ENCODE data around the gene XIRP2. TPM values are rescaled to one million over a fixed set of nuclear protein-coding genes. Genes with fewer than 3 reads are reported as not detected.

XIRP2 gene
- total and polyA plus RNA-seq, 2 of the 4 experiments (the other 2 are of a cell fraction) = 0.05 to 0.18 TPM

- no CpG with 5 or more reads among the region's 1 CpG for WGBS, 2 experiments (ENCODE audit: extremely low coverage in 2 of 2, insufficient read length in 1 of 2)
- H3K23ac ChIP-seq (ENCODE audit: low read depth, low read length) = 0 out of 2 replicates have a peak overlapping the region, but pooled peaks have one; percentile 64
- H3K4me1 ChIP-seq (ENCODE audit: control insufficient read depth, insufficient read depth, low read length) = no peaks in the 10 kb centered on the region; the same call in 1 of the 2 replicates
- no peak overlapping the region for H4K91ac ChIP-seq (ENCODE audit: insufficient read depth, low read depth, low read length)
- H2BK120ac ChIP-seq (ENCODE audit: low read depth, low read length) = peak overlapping the region; percentile 51; the same call in 1 of the 2 replicates
- ChIA-PET CTCF (interaction anchor here (0.5 to 1.1 kb wide), 3 partner anchors 14 to 342 kb away, joined by 3 to 5 read pairs (median 3); no protein-coding TSS in a partner anchor), POLR2A (ENCODE audit: unreplicated experiment) (no interaction called here)
- peak overlapping the region; percentile 46; the same call in 1 of the 2 replicates for H3K56ac ChIP-seq (ENCODE audit: extremely low read depth, insufficient read depth, low read length)
- intact Hi-C loops (cut with micrococcal nuclease) = no loop called here
- H2AFZ ChIP-seq (replicated peaks; ENCODE audit: low read length, poor library complexity) = no peak overlapping the region
- H3K79me1 ChIP-seq (ENCODE audit: low read depth in 1 of 2, low read length in 2 of 2) = no peaks in the 10 kb centered on the region
- peak; percentile 77 for ATAC-seq (ENCODE audit: low read depth)
- no peak overlapping the region for H3K4me3 ChIP-seq (ENCODE audit: insufficient read depth, low read depth, low read length)
- H2BK20ac ChIP-seq (ENCODE audit: low read depth, low read length) = 0 out of 2 replicates have a peak overlapping the region, but pooled peaks have one; percentile 39
- peak overlapping the region; percentile 73; the same call in 1 of the 2 replicates for H3K27ac ChIP-seq (ENCODE audit: insufficient read depth, low read length)
- H3K14ac ChIP-seq (replicated peaks; ENCODE audit: low read depth, low read length) = no peak overlapping the region
- H3K4ac ChIP-seq (ENCODE audit: low read depth, low read length) = peak overlapping the region; percentile 41; the same call in 1 of the 2 replicates
- peak overlapping the region; percentile 54; the same call in 1 of the 2 replicates for H3K4me2 ChIP-seq (ENCODE audit: low read depth, low read length)
- H3K9ac ChIP-seq (ENCODE audit: low read depth, low read length) = no peak overlapping the region
- no peak overlapping the region for H2BK15ac ChIP-seq (ENCODE audit: low read depth, low read length)
- no peaks in the 10 kb centered on the region for H3K36me3 ChIP-seq (ENCODE audit: control insufficient read depth, insufficient read depth, low read length)
- H4K20me1 ChIP-seq (ENCODE audit: insufficient read depth, low read length) = no peaks in the 10 kb centered on the region
- BruUV-seq (replicated peaks) = no TSS peak
- H4K8ac ChIP-seq (ENCODE audit: low read depth in 2 of 2, low read length in 2 of 2) = peak overlapping the region in 1 of 2 experiments; percentile 81; a peak in 2 of 4 replicates
- H3K9me3 ChIP-seq (ENCODE audit: control insufficient read depth, insufficient read depth, low read length) = no peaks in the 10 kb centered on the region
- DNase-seq = peak; percentile 76
- H3K18ac ChIP-seq (ENCODE audit: low read depth, low read length) = peak overlapping the region; percentile 12; the same call in 1 of the 2 replicates
- in situ Hi-C loops (cut with MboI; ENCODE audit: low sequenced_read_pairs) = no loop called here
- no peaks in the 10 kb centered on the region for H3K27me3 ChIP-seq (ENCODE audit: control insufficient read depth, insufficient read depth, low read length)
- peak overlapping the region; percentile 92 for H2BK5ac ChIP-seq (ENCODE audit: low read depth, low read length, poor library complexity, severe bottlenecking)
- dilution Hi-C loops (cut with HindIII; ENCODE audit: low sequenced_read_pairs, unreplicated experiment) = no loop called here
- peak overlapping the region; percentile 29; the same call in 1 of the 2 replicates for H4K5ac ChIP-seq (ENCODE audit: low read depth, low read length)
- no peak for TF ChIP-seq RAD21 (IDR thresholded peaks at IDR 0.05; ENCODE audit: low read length)
- no peak for TF ChIP-seq POLR2A (IDR thresholded peaks at IDR 0.05; ENCODE audit: low read depth, low read length)
- TF ChIP-seq CTCF (conservative IDR thresholded peaks at IDR 0.05; ENCODE audit: low read depth, low read length) = no peak
- no peak for TF ChIP-seq NFE2L2 (IDR thresholded peaks at IDR 0.05; ENCODE audit: low read depth, low read length)
- TF ChIP-seq RCOR1 (IDR thresholded peaks at IDR 0.05; ENCODE audit: insufficient replicate concordance, low read length) = no peak
- TF ChIP-seq, protein P1, sequence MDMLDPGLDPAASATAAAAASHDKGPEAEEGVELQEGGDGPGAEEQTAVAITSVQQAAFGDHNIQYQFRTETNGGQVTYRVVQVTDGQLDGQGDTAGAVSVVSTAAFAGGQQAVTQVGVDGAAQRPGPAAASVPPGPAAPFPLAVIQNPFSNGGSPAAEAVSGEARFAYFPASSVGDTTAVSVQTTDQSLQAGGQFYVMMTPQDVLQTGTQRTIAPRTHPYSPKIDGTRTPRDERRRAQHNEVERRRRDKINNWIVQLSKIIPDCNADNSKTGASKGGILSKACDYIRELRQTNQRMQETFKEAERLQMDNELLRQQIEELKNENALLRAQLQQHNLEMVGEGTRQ (IDR thresholded peaks at IDR 0.05; ENCODE audit: low read depth, low read length) = no peak
- no peak overlapping the region for H2AK9ac ChIP-seq (replicated peaks; ENCODE audit: low read depth, low read length, poor library complexity)
- no peaks in the 10 kb centered on the region for H3K9me1 ChIP-seq (ENCODE audit: insufficient read depth, low read length)
- H2AK5ac ChIP-seq (ENCODE audit: low read depth, low read length) = no peak overlapping the region
These were observed 7.1 kb upstream of the XIRP2 start for GRCh38 chr2:166881177-166881576.
